HFF-Myc (cell line): ENCODE measurements around the gene ZNF148.
A peak's percentile ranks its signal among the peaks of the same experiment; 100 is the strongest.
"Not testable (repeated sequence)": the region's sequence is repeated elsewhere in the genome, so short reads cannot be mapped to it uniquely, and the experiment has no call there.

Experiments used
- DNase-seq: peaks from one replicate; pipeline ENCODE4 v3.0.0-alpha.2; 2011; ENCODE audit warnings: low read depth; ENCODE audit errors: extremely low read depth
- H3K4me3 ChIP-seq: replicated peaks from 2 replicates; pipeline ENCODE4 v1.5.1; 2011; ENCODE audit warnings: low read depth, mild to moderate bottlenecking, control low read depth, low read length
- CTCF ChIP-seq: IDR thresholded peaks from 2 replicates; pipeline ENCODE4 v1.5.1; 2012; ENCODE audit warnings: mild to moderate bottlenecking, low read depth, low read length, control low read depth; ENCODE audit errors: missing control alignments

Gene ZNF148

GRCh38 chr3:125374996-125375941, at the start of gene ZNF148:
Gene ZNF148, minus strand, starts transcription at chr3:125375325. Its CDS starts 61,685 bp downstream, at chr3:125313640.
- H3K4me3 ChIP-seq, result peak within 1 kb of the TSS; percentile 89
- TF ChIP-seq CTCF, result no peak
- DNase-seq, result peak; percentile 63

GRCh38 chr3:125418306-125418705, 43.2 kb upstream of the ZNF148 start:
- no peak for DNase-seq
- no peak overlapping the region for H3K4me3 ChIP-seq
- TF ChIP-seq CTCF, result no peak

GRCh38 chr3:125416235-125416634, 41.1 kb upstream of the ZNF148 start:
- no peak for TF ChIP-seq CTCF
- H3K4me3 ChIP-seq, result no peak overlapping the region
- no peak for DNase-seq

GRCh38 chr3:125414669-125415068, 39.5 kb upstream of the ZNF148 start:
- no peak for DNase-seq
- TF ChIP-seq CTCF, result no peak
- H3K4me3 ChIP-seq, result no peak overlapping the region

- H3K4me3 ChIP-seq, result no peak overlapping the region
- DNase-seq, result no peak
- no peak for TF ChIP-seq CTCF
Measured at GRCh38 chr3:125410922-125411321, 35.8 kb upstream of the ZNF148 start.

- DNase-seq, result no peak
- no peak for TF ChIP-seq CTCF
- H3K4me3 ChIP-seq, result no peak overlapping the region
Measured at GRCh38 chr3:125406070-125406469, 30.9 kb upstream of the ZNF148 start.

- DNase-seq, result not testable (repeated sequence)
Measured at GRCh38 chr3:125405515-125405914, 30.4 kb upstream of the ZNF148 start.

More at GRCh38 chr3:125405515-125405914, 30.4 kb upstream of the ZNF148 start:
- not testable (repeated sequence) for H3K4me3 ChIP-seq
